ENCODE measurements around the gene MARCHF3. TPM values are rescaled to one million over a fixed set of nuclear protein-coding genes. Genes with fewer than 3 reads are reported as not detected.

The MARCHF3 gene
- total and polyA plus RNA-seq, 10 of the 15 experiments (the other 5 are each of a cell fraction or from before 2014, with no cell fraction given), result 3.6 to 24.1 (median 11.3) TPM

DNA sequence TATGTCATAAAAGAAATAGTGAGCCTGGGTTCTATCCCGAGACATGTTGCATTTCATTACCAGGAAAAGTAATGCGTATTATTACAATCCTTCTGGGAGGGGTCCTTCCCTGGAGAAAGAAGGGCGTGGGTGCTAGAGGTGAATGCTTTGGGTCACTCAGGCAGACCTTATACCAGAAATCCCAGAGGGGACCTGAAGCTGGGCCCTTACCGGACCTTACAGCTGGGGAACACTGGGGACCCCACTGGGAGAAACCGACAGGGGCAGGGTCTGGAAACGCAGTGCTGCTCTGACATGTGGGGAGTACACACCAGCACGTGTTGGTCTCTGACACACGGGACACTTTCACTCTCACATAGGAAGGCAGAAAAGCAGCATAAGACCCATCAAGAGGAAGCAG is 182.1 kb downstream of the MARCHF3 start:
- ChIA-PET SMC1A (ENCODE audit: uncharacterized antibody, unreplicated experiment) (interaction anchor here (0.6 to 2.3 kb wide), 3 partner anchors 17 to 405 kb away, joined by 3 to 5 read pairs (median 3); no protein-coding TSS in a partner anchor), POLR2A (no interaction called here), RAD21 (ENCODE audit: unreplicated experiment) (no interaction called here), CTCF (interaction anchor here (1.1 to 2.4 kb wide), 2 partner anchors 11 to 182 kb away, joined by 3 to 7 read pairs; no protein-coding TSS in a partner anchor)
- BruUV-seq (replicated peaks), result no TSS peak
- TF ChIP-seq POLR2A (IDR thresholded peaks at IDR 0.05; ENCODE audit: low read depth, low read length) (no peak), SREBF1 (IDR thresholded peaks at IDR 0.05; ENCODE audit: low read length) (no peak), RUNX3 (IDR thresholded peaks at IDR 0.05; ENCODE audit: low read length) (no peak), MEF2A (IDR thresholded peaks at IDR 0.05; ENCODE audit: insufficient read depth, low read depth, low read length) (no peak)
- Histone ChIP-seq H3K27me3 (replicated peaks in 1 of 2; ENCODE audit: control insufficient read depth in 2 of 2, insufficient read depth in 2 of 2, low read length in 1 of 2) (no peaks in the 10 kb centered on the region), H3K4me2 (ENCODE audit: control insufficient read depth, insufficient read depth) (no peak overlapping the region), H3K79me2 (ENCODE audit: control insufficient read depth, insufficient read depth, low read length) (no peaks in the 10 kb centered on the region), H3K4me3 (no peak overlapping the region), H3K9ac (ENCODE audit: control insufficient read depth, insufficient read depth, low read length) (no peak overlapping the region), H3K9me3 (replicated peaks; ENCODE audit: control insufficient read depth, insufficient read depth, low read length) (no peaks in the 10 kb centered on the region), H3K36me3 (ENCODE audit: control insufficient read depth in 2 of 2, insufficient read depth in 2 of 2, low read length in 1 of 2) (no peaks in the 10 kb centered on the region), H2AFZ (ENCODE audit: control insufficient read depth, low read depth, low read length) (no peak overlapping the region), H4K20me1 (ENCODE audit: control insufficient read depth, insufficient read depth) (no peaks in the 10 kb centered on the region), H3K27ac (ENCODE audit: control insufficient read depth, insufficient read depth) (no peak overlapping the region), H3K4me1 (ENCODE audit: control insufficient read depth, insufficient read depth, low read length) (peaks cover 12% of the 10 kb centered on the region)
- no peak for DNase-seq (ENCODE audit: low read depth, low spot score)
- WGBS (ENCODE audit: insufficient coverage, insufficient replicate concordance, low lambda C conversion rate, missing lambda C conversion rate), result 83% methylated on average over 8 of the region's 8 CpGs
- intact Hi-C loops (cut with micrococcal nuclease; ENCODE audit: unreplicated experiment) (loop anchor here (5.0 to 10.0 kb wide), 3 partner anchors 177 to 647 kb away; no protein-coding TSS in a partner anchor), in situ Hi-C loops (cut with MboI) (no loop called here)
- ATAC-seq, result no peak
- no peak for FAIRE-seq

DNA sequence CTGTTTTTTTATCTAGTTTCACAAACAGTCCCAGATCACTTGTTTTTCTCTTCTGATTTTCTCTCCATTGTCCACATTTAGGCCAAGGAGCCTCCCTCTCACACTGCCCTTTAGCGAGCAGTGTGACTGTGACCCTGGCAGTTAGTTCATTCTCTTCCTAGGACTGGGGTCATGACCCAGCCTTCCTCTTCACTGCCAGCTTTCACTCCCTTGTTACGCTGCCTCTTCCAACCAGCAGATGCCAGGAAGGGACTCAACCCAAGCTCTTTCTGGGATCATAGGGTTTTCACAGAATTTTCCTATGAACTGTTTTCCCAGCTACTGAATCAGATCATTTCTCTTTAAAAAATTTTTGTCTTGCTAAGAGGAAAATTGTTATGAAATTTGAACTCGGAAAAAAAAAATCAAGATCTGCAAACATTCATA is 182.5 kb downstream of the MARCHF3 start:
- WGBS (ENCODE audit: insufficient coverage, insufficient replicate concordance, low lambda C conversion rate, missing lambda C conversion rate), result 98% methylated on average over 3 of the region's 3 CpGs
- intact Hi-C loops (cut with micrococcal nuclease; ENCODE audit: unreplicated experiment), result loop anchor here (5.0 to 10.0 kb wide), 3 partner anchors 177 to 647 kb away; no protein-coding TSS in a partner anchor
- in situ Hi-C loops (cut with MboI), result no loop called here
- POLR2A ChIA-PET, result no interaction called here
- Histone ChIP-seq H3K9me3 (replicated peaks; ENCODE audit: control insufficient read depth, insufficient read depth, low read length) (no peaks in the 10 kb centered on the region), H3K27ac (ENCODE audit: control insufficient read depth, insufficient read depth) (no peak overlapping the region), H3K4me2 (ENCODE audit: control insufficient read depth, insufficient read depth) (no peak overlapping the region), H4K20me1 (ENCODE audit: control insufficient read depth, insufficient read depth) (no peaks in the 10 kb centered on the region), H3K27me3 (replicated peaks in 1 of 2; ENCODE audit: control insufficient read depth in 2 of 2, insufficient read depth in 2 of 2, low read length in 1 of 2) (no peaks in the 10 kb centered on the region), H2AFZ (ENCODE audit: control insufficient read depth, low read depth, low read length) (no peak overlapping the region), H3K79me2 (ENCODE audit: control insufficient read depth, insufficient read depth, low read length) (no peaks in the 10 kb centered on the region), H3K9ac (ENCODE audit: control insufficient read depth, insufficient read depth, low read length) (no peak overlapping the region), H3K4me1 (ENCODE audit: control insufficient read depth, insufficient read depth, low read length) (peaks cover 12% of the 10 kb centered on the region), H3K4me3 (no peak overlapping the region), H3K36me3 (ENCODE audit: control insufficient read depth in 2 of 2, insufficient read depth in 2 of 2, low read length in 1 of 2) (no peaks in the 10 kb centered on the region)
- ATAC-seq (no peak), FAIRE-seq (no peak), DNase-seq (ENCODE audit: low read depth, low spot score) (no peak)
- RAD21 ChIA-PET (ENCODE audit: unreplicated experiment), result interaction anchor here (0.5 kb wide), 1 partner anchor 1862 kb away, joined by 3 read pairs; no protein-coding TSS in a partner anchor
- SMC1A ChIA-PET (ENCODE audit: uncharacterized antibody, unreplicated experiment), result interaction anchor here (0.6 to 2.3 kb wide), 4 partner anchors 17 to 406 kb away, joined by 3 to 5 read pairs (median 3); no protein-coding TSS in a partner anchor
- no TSS peak for BruUV-seq (replicated peaks)
- CTCF ChIA-PET, result interaction anchor here (2.4 kb wide), 1 partner anchor 10 kb away, joined by 7 read pairs; no protein-coding TSS in a partner anchor
- TF ChIP-seq, protein P1, sequence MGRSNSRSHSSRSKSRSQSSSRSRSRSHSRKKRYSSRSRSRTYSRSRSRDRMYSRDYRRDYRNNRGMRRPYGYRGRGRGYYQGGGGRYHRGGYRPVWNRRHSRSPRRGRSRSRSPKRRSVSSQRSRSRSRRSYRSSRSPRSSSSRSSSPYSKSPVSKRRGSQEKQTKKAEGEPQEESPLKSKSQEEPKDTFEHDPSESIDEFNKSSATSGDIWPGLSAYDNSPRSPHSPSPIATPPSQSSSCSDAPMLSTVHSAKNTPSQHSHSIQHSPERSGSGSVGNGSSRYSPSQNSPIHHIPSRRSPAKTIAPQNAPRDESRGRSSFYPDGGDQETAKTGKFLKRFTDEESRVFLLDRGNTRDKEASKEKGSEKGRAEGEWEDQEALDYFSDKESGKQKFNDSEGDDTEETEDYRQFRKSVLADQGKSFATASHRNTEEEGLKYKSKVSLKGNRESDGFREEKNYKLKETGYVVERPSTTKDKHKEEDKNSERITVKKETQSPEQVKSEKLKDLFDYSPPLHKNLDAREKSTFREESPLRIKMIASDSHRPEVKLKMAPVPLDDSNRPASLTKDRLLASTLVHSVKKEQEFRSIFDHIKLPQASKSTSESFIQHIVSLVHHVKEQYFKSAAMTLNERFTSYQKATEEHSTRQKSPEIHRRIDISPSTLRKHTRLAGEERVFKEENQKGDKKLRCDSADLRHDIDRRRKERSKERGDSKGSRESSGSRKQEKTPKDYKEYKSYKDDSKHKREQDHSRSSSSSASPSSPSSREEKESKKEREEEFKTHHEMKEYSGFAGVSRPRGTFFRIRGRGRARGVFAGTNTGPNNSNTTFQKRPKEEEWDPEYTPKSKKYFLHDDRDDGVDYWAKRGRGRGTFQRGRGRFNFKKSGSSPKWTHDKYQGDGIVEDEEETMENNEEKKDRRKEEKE (IDR thresholded peaks at IDR 0.05), result no peak
- TF ChIP-seq KAT2A (conservative IDR thresholded peaks at IDR 0.05; ENCODE audit: control insufficient read depth, low read depth, low read length) (no peak), ZBED1 (IDR thresholded peaks at IDR 0.05; ENCODE audit: borderline replicate concordance) (no peak), STAT1 (conservative IDR thresholded peaks at IDR 0.05) (no peak), LARP7 (IDR thresholded peaks at IDR 0.05) (no peak), BCL11A (IDR thresholded peaks at IDR 0.05; ENCODE audit: low read depth, low read length) (no peak), PAX8 (IDR thresholded peaks at IDR 0.05) (no peak), MYC (IDR thresholded peaks at IDR 0.05; ENCODE audit: insufficient read depth, insufficient read length, insufficient replicate concordance, low read length, severe bottlenecking) (no peak), STAT3 (IDR thresholded peaks at IDR 0.05; ENCODE audit: low read depth, low read length) (no peak), TAF1 (IDR thresholded peaks at IDR 0.05; ENCODE audit: borderline replicate concordance, low read depth, low read length) (no peak)
- TF ChIP-seq, protein P2, sequence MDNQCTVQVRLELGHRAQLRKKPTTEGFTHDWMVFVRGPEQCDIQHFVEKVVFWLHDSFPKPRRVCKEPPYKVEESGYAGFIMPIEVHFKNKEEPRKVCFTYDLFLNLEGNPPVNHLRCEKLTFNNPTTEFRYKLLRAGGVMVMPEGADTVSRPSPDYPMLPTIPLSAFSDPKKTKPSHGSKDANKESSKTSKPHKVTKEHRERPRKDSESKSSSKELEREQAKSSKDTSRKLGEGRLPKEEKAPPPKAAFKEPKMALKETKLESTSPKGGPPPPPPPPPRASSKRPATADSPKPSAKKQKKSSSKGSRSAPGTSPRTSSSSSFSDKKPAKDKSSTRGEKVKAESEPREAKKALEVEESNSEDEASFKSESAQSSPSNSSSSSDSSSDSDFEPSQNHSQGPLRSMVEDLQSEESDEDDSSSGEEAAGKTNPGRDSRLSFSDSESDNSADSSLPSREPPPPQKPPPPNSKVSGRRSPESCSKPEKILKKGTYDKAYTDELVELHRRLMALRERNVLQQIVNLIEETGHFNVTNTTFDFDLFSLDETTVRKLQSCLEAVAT (IDR thresholded peaks at IDR 0.05), result no peak

Data from GM12878 (cell line).